H1 (cell line): Measurements from ENCODE around the gene FKBP2. TPM values are rescaled to one million over a fixed set of nuclear protein-coding genes. Genes with fewer than 3 reads are reported as not detected.

Experiments
- CTCF ChIA-PET: fragments of 300-600 bp; sonication (Branson Sonifier 250); formaldehyde crosslinking; loops from one replicate; lab custom pipeline; 2021; ENCODE audit not compliant: partially characterized antibody; lab: Charles Lee
- POLR2A ChIA-PET: fragments of 300-600 bp; sonication (Branson Sonifier 250); formaldehyde crosslinking; loops from one replicate; lab custom pipeline; 2021; ENCODE audit warnings: inconsistent platforms; ENCODE audit not compliant: partially characterized antibody; lab: Charles Lee
- DNase-seq, 2 experiments: peaks; one replicate each; pipeline versions ENCODE4 v3.0.0 to v3.0.0-alpha.2; 2010 to 2022; ENCODE audit warnings: low spot score in 2 of 2, low read depth in 1 of 2, mixed read lengths in 1 of 2
- FAIRE-seq: peaks from 2 replicates; lab custom pipeline; 2011; peaks lifted over from hg19 to GRCh38; lab: Jason Lieb, UNC
- H2AFZ ChIP-seq: 2 replicates; pipeline ENCODE4 v1.8.1; 2012; ENCODE audit warnings: low read length, inconsistent platforms
- H2AK5ac ChIP-seq: 2 replicates; pipeline ENCODE4 v1.6.1; 2013; ENCODE audit warnings: low read depth, low read length
- H2BK120ac ChIP-seq: replicated peaks from 2 replicates; pipeline ENCODE3; 2013; ENCODE audit warnings: low read depth, low read length, inconsistent platforms
- H2BK12ac ChIP-seq: 2 replicates; pipeline ENCODE4 v1.6.1; 2013; ENCODE audit warnings: low read depth, low read length
- H2BK15ac ChIP-seq: 2 replicates; pipeline ENCODE4 v1.6.1; 2013; ENCODE audit warnings: low read length
- H2BK20ac ChIP-seq: 2 replicates; pipeline ENCODE4 v1.6.1; 2013; ENCODE audit warnings: low read length
- H2BK5ac ChIP-seq: 2 replicates; pipeline ENCODE4 v1.6.1; 2013; ENCODE audit warnings: low read depth, low read length
- H3K14ac ChIP-seq: 2 replicates; pipeline ENCODE4 v1.6.1; 2013; ENCODE audit warnings: inconsistent platforms; ENCODE audit not compliant: insufficient read length
- H3K18ac ChIP-seq: 2 replicates; pipeline ENCODE4 v1.6.1; 2013; ENCODE audit warnings: low read length; ENCODE audit errors: extremely low read depth
- H3K23ac ChIP-seq: 2 replicates; pipeline ENCODE4 v1.6.1; 2013; ENCODE audit warnings: inconsistent platforms; ENCODE audit not compliant: insufficient read length
- H3K23me2 ChIP-seq: 2 replicates; pipeline ENCODE4 v1.6.1; 2013; ENCODE audit warnings: low read depth, low read length
- H3K27ac ChIP-seq: 2 replicates; pipeline ENCODE4 v1.6.1; 2011; ENCODE audit warnings: low read depth, low read length, inconsistent platforms
- H3K27me3 ChIP-seq, 4 experiments: replicated peaks in 1 of 4; 1 replicate in 1 of 4; 2 replicates in 3 of 4; pipeline versions ENCODE4 v1.6.1 to v1.8.1; 2011 to 2013; ENCODE audit warnings: low read length in 3 of 4, mild to moderate bottlenecking in 3 of 4, inconsistent platforms in 2 of 4, mixed read lengths in 2 of 4, moderate library complexity in 1 of 4; ENCODE audit not compliant: control insufficient read depth in 3 of 4, insufficient read depth in 3 of 4; ENCODE audit errors: extremely low read depth in 1 of 4
- H3K36me3 ChIP-seq, 4 experiments: 2 replicates each; pipeline versions ENCODE4 v1.6.1 to v1.8.1; 2011 to 2013; ENCODE audit warnings: mild to moderate bottlenecking in 4 of 4, low read length in 3 of 4, moderate library complexity in 2 of 4, control low read depth in 1 of 4, inconsistent platforms in 1 of 4; ENCODE audit not compliant: insufficient read depth in 4 of 4, control insufficient read depth in 2 of 4
- H3K4ac ChIP-seq: replicated peaks from 2 replicates; pipeline ENCODE3; 2013; ENCODE audit warnings: low read length, low read depth, mixed read lengths, inconsistent platforms; ENCODE audit not compliant: insufficient read length
- H3K4me1 ChIP-seq, 4 experiments: replicated peaks in 1 of 4; 1 replicate in 1 of 4; 2 replicates in 3 of 4; pipeline versions ENCODE4 v1.6.1 to v1.8.1; 2011 to 2013; ENCODE audit warnings: low read length in 3 of 4, inconsistent platforms in 2 of 4, mixed read lengths in 1 of 4; ENCODE audit not compliant: insufficient read depth in 4 of 4, control insufficient read depth in 3 of 4
- H3K4me2 ChIP-seq, 2 experiments: 2 replicates each; pipeline versions ENCODE4 v1.6.1 to v1.8.1; 2011 to 2013; ENCODE audit warnings: low read depth in 2 of 2, low read length in 2 of 2, control low read depth in 1 of 2, inconsistent platforms in 1 of 2, mild to moderate bottlenecking in 1 of 2; ENCODE audit not compliant: insufficient read depth in 1 of 2
- H3K4me3 ChIP-seq, 4 experiments: fragments of 200-600, 300-600 bp in 1 of 4; sonication (generic), shearing (Covaris generic), sonication (Bioruptor Twin) in 1 of 4; 2 replicates each; pipeline versions ENCODE4 v1.5.1 to v1.8.1; 2011 to 2016; ENCODE audit warnings: low read length in 4 of 4, low read depth in 3 of 4, control low read depth in 2 of 4, inconsistent platforms in 2 of 4, mild to moderate bottlenecking in 2 of 4, mixed read lengths in 1 of 4, moderate library complexity in 1 of 4; ENCODE audit not compliant: insufficient read depth in 2 of 4; ENCODE audit errors: extremely low read depth in 1 of 4
- H3K56ac ChIP-seq: replicated peaks from 2 replicates; pipeline ENCODE3; 2013; ENCODE audit warnings: low read depth, mild to moderate bottlenecking, mixed read lengths, low read length, inconsistent platforms; ENCODE audit not compliant: insufficient read length
- H3K79me1 ChIP-seq: 2 replicates; pipeline ENCODE4 v1.6.1; 2013; ENCODE audit warnings: low read depth, low read length, control low read depth
- H3K79me2 ChIP-seq, 2 experiments: 2 replicates each; pipeline versions ENCODE4 v1.6.1 to v1.8.1; 2012 to 2013; ENCODE audit warnings: low read length in 2 of 2, mild to moderate bottlenecking in 2 of 2, inconsistent platforms in 1 of 2; ENCODE audit not compliant: insufficient read depth in 2 of 2, control insufficient read depth in 1 of 2
- H3K9ac ChIP-seq, 4 experiments: replicated peaks in 1 of 4; 1 replicate in 1 of 4; 2 replicates in 3 of 4; pipeline versions ENCODE4 v1.6.1 to v1.8.1; 2011 to 2013; ENCODE audit warnings: low read depth in 3 of 4, low read length in 3 of 4, control low read depth in 2 of 4, mild to moderate bottlenecking in 2 of 4, moderate library complexity in 2 of 4, inconsistent platforms in 1 of 4; ENCODE audit errors: extremely low read depth in 1 of 4
- H3K9me3 ChIP-seq, 2 experiments: 2 replicates each; pipeline versions ENCODE4 v1.6.1 to v1.8.1; 2012 to 2013; ENCODE audit warnings: mild to moderate bottlenecking in 2 of 2, moderate library complexity in 2 of 2, control low read depth in 1 of 2, inconsistent platforms in 1 of 2, low read depth in 1 of 2, low read length in 1 of 2, mixed read lengths in 1 of 2; ENCODE audit not compliant: insufficient read depth in 2 of 2
- H4K20me1 ChIP-seq, 2 experiments: replicated peaks in 1 of 2; 2 replicates each; pipeline versions ENCODE3 to v1.8.1; 2011 to 2013; ENCODE audit warnings: inconsistent platforms in 2 of 2, low read length in 2 of 2, mild to moderate bottlenecking in 1 of 2; ENCODE audit not compliant: insufficient read depth in 2 of 2, control insufficient read depth in 1 of 2
- H4K5ac ChIP-seq: 2 replicates; pipeline ENCODE4 v1.6.1; 2013; ENCODE audit warnings: low read length, low read depth, mixed read lengths, inconsistent platforms; ENCODE audit not compliant: insufficient read length
- H4K8ac ChIP-seq: 2 replicates; pipeline ENCODE4 v1.8.0; 2013; ENCODE audit warnings: mild to moderate bottlenecking, moderate library complexity, low read length, inconsistent platforms; ENCODE audit not compliant: insufficient read depth; ENCODE audit errors: extremely low read depth
- H4K91ac ChIP-seq: replicated peaks from 2 replicates; pipeline ENCODE3; 2013; ENCODE audit warnings: low read length, mixed read lengths, inconsistent platforms; ENCODE audit not compliant: insufficient read length
- ASH2L ChIP-seq: fragments of 200-600, 300-600 bp; sonication (generic); IDR thresholded peaks from one replicate; pipeline ENCODE4 v1.7.1; 2017; ENCODE audit warnings: low read length
- CBX5 ChIP-seq: fragments of 300-800, 300-1000 bp; sonication (generic); IDR thresholded peaks from 2 replicates; pipeline ENCODE4 v1.7.1; 2016; ENCODE audit warnings: antibody characterized with exemption, low read length, low read depth
- GABPA ChIP-seq: IDR thresholded peaks from 2 replicates; pipeline ENCODE4 v1.6.1; 2011; ENCODE audit warnings: mild to moderate bottlenecking, low read length, moderate library complexity, borderline replicate concordance; ENCODE audit not compliant: insufficient read depth
- KDM4A ChIP-seq: IDR thresholded peaks from one replicate; pipeline ENCODE4 v1.7.1; 2012; ENCODE audit warnings: low read depth, mild to moderate bottlenecking, moderate library complexity, low read length, inconsistent platforms; ENCODE audit not compliant: severe bottlenecking
- MAX ChIP-seq: IDR thresholded peaks from 2 replicates; pipeline ENCODE4 v1.6.1; 2012; ENCODE audit warnings: inconsistent platforms
- RFX5 ChIP-seq: IDR thresholded peaks from 2 replicates; pipeline ENCODE4 v1.6.1; 2011; ENCODE audit warnings: low read depth, low read length, improper control_type of control experiment, borderline replicate concordance
- RXRA ChIP-seq: IDR thresholded peaks from 2 replicates; pipeline ENCODE4 v1.6.1; 2011; ENCODE audit warnings: low read depth, mild to moderate bottlenecking, low read length, moderate library complexity; ENCODE audit not compliant: insufficient read depth
- SIN3A ChIP-seq, 2 experiments: IDR thresholded peaks in 1 of 2; conservative IDR thresholded peaks in 1 of 2; 2 replicates each; pipeline ENCODE4 v1.6.1; 2011 to 2012; ENCODE audit warnings: low read length in 2 of 2, improper control_type of control experiment in 1 of 2, low read depth in 1 of 2, mild to moderate bottlenecking in 1 of 2
- SRF ChIP-seq: IDR thresholded peaks from 2 replicates; pipeline ENCODE4 v1.6.1; 2011; ENCODE audit warnings: mild to moderate bottlenecking, low read depth, low read length, moderate library complexity
- WGBS, 2 experiments: shearing (Covaris generic) in 1 of 2; methylation state at CpG; one replicate each; pipeline versions ENCODE4 v1.1.6 to v1.1.7; 2013 to 2015; ENCODE audit warnings: low lambda C conversion rate in 2 of 2, mixed read lengths in 2 of 2, inconsistent platforms in 1 of 2, low coverage in 1 of 2, missing lambda C conversion rate in 1 of 2; ENCODE audit not compliant: insufficient replicate concordance in 2 of 2, insufficient coverage in 1 of 2, insufficient read length in 1 of 2; ENCODE audit errors: extremely low coverage in 1 of 2, missing lambda C conversion rate in 1 of 2; 5-methylcytosine and 5-hydroxymethylcytosine counted together
- polyA plus RNA-seq, 7 experiments: library from polyadenylated mRNA; depleted of rRNA in 3 of 7; stranded (reverse) in 5 of 7; unstranded in 2 of 7; fragments of >200 nt in 5 of 7; fragments of 200-250 nt in 2 of 7; gene quantifications; 1 replicate in 5 of 7; 2 replicates in 1 of 7; 4 replicates in 1 of 7; pipeline versions ENCODE4 v1.2.1 to v1.2.3, GENCODE V29; 2011 to 2013; ENCODE audit warnings: missing spikeins in 2 of 7, mixed read lengths in 2 of 7
- total RNA-seq: library from RNA; stranded (reverse); fragmentation: NEBNext Ultra II Directional; extraction: Animal tissue kit (Norgen Biotek cat#: 25700); gene quantifications from 2 replicates; pipeline ENCODE4 v1.2.1, GENCODE V29; 2021

Gene FKBP2
- total and polyA plus RNA-seq, 2 of the 8 experiments (the other 6 are each of a cell fraction or from before 2014, with no cell fraction given) = 41.7 to 52.5 TPM

- no peak overlapping the region for H3K9ac ChIP-seq
- H4K5ac ChIP-seq = no peak overlapping the region
- TF ChIP-seq SIN3A (conservative IDR thresholded peaks at IDR 0.05 in 1 of 2, IDR thresholded peaks at IDR 0.05 in 1 of 2; ENCODE audit: low read depth in 1 of 2, low read length in 2 of 2) (no peak), SRF (no peak), ASH2L (no peak), MAX (no peak), KDM4A (no peak), RFX5 (no peak), RXRA (no peak), CBX5 (no peak), GABPA (no peak)
These were observed 8.5 kb upstream of the FKBP2 start for GRCh38 chr11:64232182-64232966.

More at GRCh38 chr11:64232182-64232966, 8.5 kb upstream of the FKBP2 start:
- FAIRE-seq (no peak), DNase-seq (no peak)
- Histone ChIP-seq H3K4ac (peak overlapping the region; percentile 3), H2BK20ac (no peak overlapping the region), H2AK5ac (peak overlapping the region; percentile 65; the same call in 1 of the 2 replicates), H3K23me2 (peaks cover 15% of the 10 kb centered on the region), H3K56ac (no peak overlapping the region), H3K79me2 (no peaks in the 10 kb centered on the region), H2AFZ (no peak overlapping the region), H3K79me1 (no peaks in the 10 kb centered on the region; the same call in 1 of the 2 replicates), H3K27me3 (peaks cover 0 to 12% (median 6%) of the 10 kb centered on the region in 4 experiments; a peak in 4 of 7 replicates), H3K4me3 (no peak overlapping the region), H3K4me1 (peaks cover 0 to 22% (median 7%) of the 10 kb centered on the region in 4 experiments; a peak in 6 of 7 replicates), H3K14ac (no peak overlapping the region), H2BK15ac (0 out of 2 replicates have a peak overlapping the region, but pooled peaks have one; percentile 72), H3K23ac (no peak overlapping the region), H3K27ac (no peak overlapping the region), H3K9me3 (no peaks in the 10 kb centered on the region), H3K4me2 (no peak overlapping the region; a peak in 1 of 4 replicates), H3K36me3 (no peaks in the 10 kb centered on the region), H4K20me1 (peaks cover 0 to 6% of the 10 kb centered on the region in 2 experiments), H2BK12ac (no peak overlapping the region), H2BK5ac (no peak overlapping the region), H3K18ac (no peak overlapping the region), H4K8ac (no peak overlapping the region), H2BK120ac (no peak overlapping the region), H4K91ac (no peak overlapping the region)
- ChIA-PET CTCF (interaction anchor here (0.6 to 8.6 kb wide), 11 partner anchors 9 to 1023 kb away, joined by 3 to 51 read pairs (median 4); partner anchors contain the start of genes BAD, FERMT3, PLCB3 and PPP1R14B), POLR2A (interaction anchor here (0.8 to 11.9 kb wide), 12 partner anchors 14 to 1376 kb away, joined by 3 to 190 read pairs (median 4); partner anchors contain the start of genes FERMT3, FKBP2, PLCB3 and PPP1R14B)
- WGBS, 2 experiments = 98% methylated on average over 15 of the region's 15 CpGs; no CpG with 5 or more reads in 1 of the 2 experiments
